HG03469 (cell line): ENCODE measurements around the gene GIGYF1.

Experiments
- ATAC-seq: cut with Tn5 transposase; IDR thresholded peaks from one replicate; pipeline ENCODE4 v1.9.1; 2021; ENCODE audit warnings: mild to moderate bottlenecking, moderate library complexity, moderate number of reproducible peaks; ENCODE audit not compliant: unreplicated experiment

Gene GIGYF1

DNA sequence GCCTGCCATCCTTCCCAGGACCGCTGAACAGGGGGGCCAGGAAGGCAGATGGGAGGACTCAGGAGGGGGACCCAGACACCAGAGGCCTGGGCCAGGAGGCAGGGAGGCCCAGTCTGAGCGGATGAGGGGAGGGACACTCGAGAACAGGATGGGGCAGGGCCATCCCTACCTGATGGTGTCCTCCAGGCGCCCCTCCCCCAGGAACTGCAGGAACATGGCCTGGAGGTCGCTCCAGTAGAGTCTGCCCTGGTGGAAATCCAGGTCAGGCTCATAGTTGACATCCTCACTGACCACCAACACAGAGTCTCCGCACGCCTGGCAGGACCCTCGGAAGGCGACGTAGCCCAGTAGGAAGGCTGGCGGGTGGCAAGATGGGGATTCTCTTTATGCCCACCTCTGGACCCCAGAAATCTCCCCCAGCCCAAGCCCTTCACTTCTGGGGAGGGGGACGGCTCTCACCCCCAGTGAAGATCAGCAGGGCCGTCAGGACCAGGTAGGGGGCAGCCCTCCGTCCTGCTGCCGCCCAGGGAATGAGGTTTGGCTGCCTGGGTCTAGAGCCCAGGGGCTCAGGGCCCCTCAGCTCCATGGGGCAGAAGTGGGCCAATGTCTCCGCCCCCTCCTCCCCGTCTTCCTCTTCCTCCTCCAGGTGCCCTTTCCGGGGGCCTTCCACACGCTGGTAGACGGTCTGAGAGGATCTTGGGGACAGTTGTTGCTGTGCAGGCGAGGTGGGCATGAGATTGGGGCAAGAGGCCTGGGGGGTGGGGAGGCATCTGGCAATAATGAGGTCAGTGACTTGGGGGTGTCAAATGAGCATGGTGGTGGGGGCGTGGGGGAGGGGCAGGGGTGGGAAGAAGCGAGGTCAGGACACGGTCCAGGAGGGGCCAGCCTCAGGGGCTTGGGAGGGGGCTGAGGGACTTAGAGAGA, 53.3 kb downstream of the GIGYF1 start:
- no peak for ATAC-seq

GRCh38 chr7:100639995-100640516, 54.0 kb downstream of the GIGYF1 start:
- no peak for ATAC-seq

DNA sequence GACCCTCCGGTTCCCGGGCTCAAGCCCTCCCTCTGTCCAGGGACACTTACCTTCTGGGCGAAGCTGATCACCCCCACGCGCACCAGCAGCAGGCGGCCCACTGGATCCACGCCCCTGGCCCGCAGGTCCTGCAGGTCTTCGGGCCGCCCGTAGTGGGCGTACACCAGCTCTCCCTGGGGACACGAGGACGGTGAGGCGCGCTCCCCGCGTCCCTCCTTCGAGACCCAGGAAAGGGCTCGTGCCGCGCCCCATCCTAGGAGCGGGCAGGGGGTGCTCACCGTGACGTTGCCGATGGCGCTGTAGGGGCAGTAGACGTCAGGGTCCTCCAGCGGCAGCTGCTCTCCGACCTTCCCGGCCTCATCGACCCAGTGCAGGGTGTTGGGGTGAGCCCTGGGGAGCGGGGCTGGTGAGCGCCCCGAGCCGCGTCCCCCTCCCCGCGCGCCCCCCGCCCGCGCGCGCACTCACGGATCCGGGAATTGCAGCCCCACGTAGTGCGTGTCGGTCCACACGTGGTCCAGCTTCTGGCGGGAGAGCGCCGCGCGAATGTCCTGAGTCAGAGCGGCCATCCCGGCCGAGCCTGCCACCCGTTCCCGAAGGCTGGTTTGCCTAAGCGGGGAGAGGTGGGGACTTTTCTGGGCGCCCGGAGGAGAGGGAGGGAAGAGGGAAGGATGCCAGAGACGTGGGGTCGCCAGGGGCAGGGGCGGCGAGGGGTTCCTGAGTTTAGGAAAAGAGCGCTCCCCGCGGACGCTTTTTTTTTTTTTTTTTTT, 60.9 kb downstream of the GIGYF1 start:
- no peak for ATAC-seq

GRCh38 chr7:100630066-100630465, 64.0 kb downstream of the GIGYF1 start:
- ATAC-seq, result no peak
